ENCODE results near the gene FAM47E.

FAM47E gene

GRCh38 chr4:76213415-76214176 lies 37.9 kb upstream of the FAM47E start, which contains the start of gene SCARB2:
TSS of gene SCARB2 (minus strand) at chr4:76213824. CDS start at chr4:76213543, 281 bp downstream.
- DNase-seq (ENCODE audit: low read depth in 1 of 2, low spot score in 1 of 2): peak; percentile 64 to 89
- in situ Hi-C loops (cut with HindIII; ENCODE audit: low pct_unique_long_range_greater_than_20kb, low sequenced_read_pairs): no loop called here
- TF ChIP-seq JUND (IDR thresholded peaks at IDR 0.05; ENCODE audit: low read depth): no peak

- no peak for TF ChIP-seq JUND (IDR thresholded peaks at IDR 0.05; ENCODE audit: low read depth)
- in situ Hi-C loops (cut with HindIII; ENCODE audit: low pct_unique_long_range_greater_than_20kb, low sequenced_read_pairs): no loop called here
- peak in 1 of 2 experiments; percentile 76 for DNase-seq (ENCODE audit: low read depth in 1 of 2, low spot score in 1 of 2)
Measured at GRCh38 chr4:76214177-76214675, 37.3 kb upstream of the FAM47E start.

GRCh38 chr4:76215077-76215476 lies 36.4 kb upstream of the FAM47E start:
- peak; percentile 30 to 91 for DNase-seq (ENCODE audit: low read depth in 1 of 2, low spot score in 1 of 2)
- no peak for TF ChIP-seq JUND (IDR thresholded peaks at IDR 0.05; ENCODE audit: low read depth)
- in situ Hi-C loops (cut with HindIII; ENCODE audit: low pct_unique_long_range_greater_than_20kb, low sequenced_read_pairs): no loop called here

GRCh38 chr4:76216524-76216923 lies 35.0 kb upstream of the FAM47E start:
- TF ChIP-seq JUND (IDR thresholded peaks at IDR 0.05; ENCODE audit: low read depth): no peak
- no peak for DNase-seq (ENCODE audit: low read depth in 1 of 2, low spot score in 1 of 2)
- in situ Hi-C loops (cut with HindIII; ENCODE audit: low pct_unique_long_range_greater_than_20kb, low sequenced_read_pairs): no loop called here

GRCh38 chr4:76216975-76217814 lies 34.3 kb upstream of the FAM47E start:
- TF ChIP-seq JUND (IDR thresholded peaks at IDR 0.05; ENCODE audit: low read depth): no peak
- DNase-seq (ENCODE audit: low read depth in 1 of 2, low spot score in 1 of 2): peak in 1 of 2 experiments; percentile 49
- in situ Hi-C loops (cut with HindIII; ENCODE audit: low pct_unique_long_range_greater_than_20kb, low sequenced_read_pairs): no loop called here

GRCh38 chr4:76219299-76220055 lies 32.0 kb upstream of the FAM47E start:
- in situ Hi-C loops (cut with HindIII; ENCODE audit: low pct_unique_long_range_greater_than_20kb, low sequenced_read_pairs): no loop called here
- no peak for DNase-seq (ENCODE audit: low read depth in 1 of 2, low spot score in 1 of 2)
- TF ChIP-seq JUND (IDR thresholded peaks at IDR 0.05; ENCODE audit: low read depth): no peak

GRCh38 chr4:76224171-76224570 lies 27.4 kb upstream of the FAM47E start:
- no peak for TF ChIP-seq JUND (IDR thresholded peaks at IDR 0.05; ENCODE audit: low read depth)
- in situ Hi-C loops (cut with HindIII; ENCODE audit: low pct_unique_long_range_greater_than_20kb, low sequenced_read_pairs): no loop called here
- DNase-seq (ENCODE audit: low read depth in 1 of 2, low spot score in 1 of 2): no peak

GRCh38 chr4:76226418-76226817 lies 25.1 kb upstream of the FAM47E start:
- in situ Hi-C loops (cut with HindIII; ENCODE audit: low pct_unique_long_range_greater_than_20kb, low sequenced_read_pairs): no loop called here
- TF ChIP-seq JUND (IDR thresholded peaks at IDR 0.05; ENCODE audit: low read depth): no peak
- no peak for DNase-seq (ENCODE audit: low read depth in 1 of 2, low spot score in 1 of 2)

- TF ChIP-seq JUND (IDR thresholded peaks at IDR 0.05; ENCODE audit: low read depth): no peak
- no peak for DNase-seq (ENCODE audit: low read depth in 1 of 2, low spot score in 1 of 2)
- in situ Hi-C loops (cut with HindIII; ENCODE audit: low pct_unique_long_range_greater_than_20kb, low sequenced_read_pairs): no loop called here
Measured at GRCh38 chr4:76232681-76233080, 18.8 kb upstream of the FAM47E start.

GRCh38 chr4:76233083-76233482 lies 18.4 kb upstream of the FAM47E start:
- no peak for TF ChIP-seq JUND (IDR thresholded peaks at IDR 0.05; ENCODE audit: low read depth)
- no peak for DNase-seq (ENCODE audit: low read depth in 1 of 2, low spot score in 1 of 2)
- in situ Hi-C loops (cut with HindIII; ENCODE audit: low pct_unique_long_range_greater_than_20kb, low sequenced_read_pairs): no loop called here

- DNase-seq (ENCODE audit: low read depth in 1 of 2, low spot score in 1 of 2): no peak
- in situ Hi-C loops (cut with HindIII; ENCODE audit: low pct_unique_long_range_greater_than_20kb, low sequenced_read_pairs): no loop called here
- TF ChIP-seq JUND (IDR thresholded peaks at IDR 0.05; ENCODE audit: low read depth): no peak
Measured at GRCh38 chr4:76233529-76233928, 18.0 kb upstream of the FAM47E start.

- in situ Hi-C loops (cut with HindIII; ENCODE audit: low pct_unique_long_range_greater_than_20kb, low sequenced_read_pairs): no loop called here
- TF ChIP-seq JUND (IDR thresholded peaks at IDR 0.05; ENCODE audit: low read depth): no peak
- DNase-seq (ENCODE audit: low read depth in 1 of 2, low spot score in 1 of 2): no peak
Measured at GRCh38 chr4:76233967-76234678, 17.4 kb upstream of the FAM47E start.

Data from T47D (cell line).